GM23338 (cell line): ENCODE measurements around the gene DNAJA3. TPM values are rescaled to one million over a fixed set of nuclear protein-coding genes. Genes with fewer than 3 reads are reported as not detected.
A peak's percentile ranks its signal among the peaks of the same experiment; 100 is the strongest.

Experiments
- ATAC-seq: fragments of 200-7000 bp; cut with Tn5 transposase; 3 replicates; pipeline ENCODE4 v1.9.1; 2020
- DNase-seq: peaks from one replicate; pipeline ENCODE4 v3.0.0-alpha.2; 2015; ENCODE audit warnings: low spot score
- H2AFZ ChIP-seq: fragments of 200-600 bp; sonication (generic); 2 replicates; pipeline ENCODE4 v1.8.0; 2016; ENCODE audit warnings: antibody characterized with exemption, mild to moderate bottlenecking, moderate library complexity
- H3F3A ChIP-seq: fragments of 200-600 bp; sonication (generic); replicated peaks from 2 replicates; pipeline ENCODE4 v1.8.0; 2017; ENCODE audit warnings: antibody characterized with exemption, mixed run types, low read depth
- H3K27ac ChIP-seq: fragments of 200-600 bp; sonication (generic); 2 replicates; pipeline ENCODE4 v1.6.1; 2016; ENCODE audit warnings: low read depth
- H3K27me3 ChIP-seq: fragments of 200-600 bp; sonication (generic); 2 replicates; pipeline ENCODE4 v1.8.0; 2016; ENCODE audit warnings: mild to moderate bottlenecking, mixed run types, moderate library complexity; ENCODE audit not compliant: insufficient read depth
- H3K36me3 ChIP-seq: fragments of 200-600 bp; sonication (generic); 2 replicates; pipeline ENCODE4 v1.8.0; 2016; ENCODE audit warnings: mild to moderate bottlenecking; ENCODE audit not compliant: insufficient read depth
- H3K4me1 ChIP-seq: fragments of 200-600 bp; sonication (generic); 2 replicates; pipeline ENCODE4 v1.8.0; 2016; ENCODE audit warnings: mild to moderate bottlenecking, moderate library complexity; ENCODE audit not compliant: insufficient read depth
- H3K4me2 ChIP-seq: fragments of 200-600 bp; sonication (generic); 2 replicates; pipeline ENCODE4 v1.7.1; 2017; ENCODE audit warnings: mixed run types
- H3K4me3 ChIP-seq: fragments of 200-600 bp; sonication (generic); 2 replicates; pipeline ENCODE4 v1.6.1; 2016; ENCODE audit warnings: mixed run types
- H3K79me2 ChIP-seq: fragments of 200-600 bp; sonication (generic); replicated peaks from 2 replicates; pipeline ENCODE4 v1.8.0; 2017; ENCODE audit warnings: mild to moderate bottlenecking; ENCODE audit not compliant: insufficient read depth
- H3K9me2 ChIP-seq: fragments of 200-600 bp; sonication (generic); 2 replicates; pipeline ENCODE4 v1.8.0; 2017; ENCODE audit not compliant: insufficient read depth
- H4K20me1 ChIP-seq: fragments of 200-600 bp; sonication (generic); replicated peaks from 2 replicates; pipeline ENCODE4 v1.8.0; 2017; ENCODE audit warnings: mild to moderate bottlenecking; ENCODE audit not compliant: insufficient read depth
- H3K27ac Mint-ChIP-seq: 2 replicates; pipeline ENCODE4 v1.8.0; 2020; ENCODE audit warnings: inconsistent platforms, mild to moderate bottlenecking, moderate library complexity, mixed read lengths
- H3K27me3 Mint-ChIP-seq: 3 replicates; pipeline ENCODE4 v1.8.0; 2022; ENCODE audit warnings: low read depth, mild to moderate bottlenecking, moderate library complexity, mixed read lengths, inconsistent platforms; ENCODE audit not compliant: insufficient read depth, poor library complexity
- H3K36me3 Mint-ChIP-seq: 3 replicates; pipeline ENCODE4 v1.8.0; 2021; ENCODE audit warnings: low read depth, mild to moderate bottlenecking, inconsistent platforms, moderate library complexity, mixed read lengths
- H3K4me1 Mint-ChIP-seq: 3 replicates; pipeline ENCODE4 v1.8.0; 2020; ENCODE audit warnings: mild to moderate bottlenecking, inconsistent platforms, mixed read lengths
- H3K4me3 Mint-ChIP-seq: 3 replicates; pipeline ENCODE4 v1.8.0; 2021; ENCODE audit warnings: moderate library complexity, mild to moderate bottlenecking, inconsistent platforms, mixed read lengths
- H3K9me3 Mint-ChIP-seq: 3 replicates; pipeline ENCODE4 v1.8.0; 2020; ENCODE audit warnings: moderate library complexity, mild to moderate bottlenecking, inconsistent platforms, mixed read lengths
- ETS1 ChIP-seq: IDR thresholded peaks from 2 replicates; pipeline ENCODE4 v1.6.1; 2016; ENCODE audit warnings: antibody characterized with exemption
- EZH2 ChIP-seq: fragments of 200-600 bp; sonication (generic); IDR thresholded peaks from one replicate; pipeline ENCODE4 v1.8.0; 2017; ENCODE audit warnings: antibody characterized with exemption, mild to moderate bottlenecking, low read depth; ENCODE audit not compliant: unreplicated experiment
- EZH2phosphoT487 ChIP-seq: fragments of 200-600 bp; sonication (generic); IDR thresholded peaks from one replicate; pipeline ENCODE4 v1.8.1; 2018; ENCODE audit warnings: antibody characterized with exemption; ENCODE audit not compliant: unreplicated experiment
- NANOG ChIP-seq: IDR thresholded peaks from 2 replicates; pipeline ENCODE4 v1.6.1; 2016; ENCODE audit warnings: antibody characterized with exemption, borderline replicate concordance
- ZNF114 ChIP-seq: fragments of 250-450 bp; sonication (Bioruptor Pico); IDR thresholded peaks from 2 replicates; pipeline ENCODE4 v1.5.0; 2020; ENCODE audit warnings: mild to moderate bottlenecking, moderate library complexity
- ZNF331 ChIP-seq: fragments of 250-450 bp; sonication (Bioruptor Pico); IDR thresholded peaks from 2 replicates; pipeline ENCODE4 v1.5.0; 2020; ENCODE audit warnings: low read depth, mild to moderate bottlenecking, moderate library complexity
- polyA plus RNA-seq: library from polyadenylated mRNA; unstranded; fragments of >200 nt; fragmentation: Nextera tagmentation; extraction: Ambion mirVana; gene quantifications from 2 replicates; pipeline ENCODE4 v1.2.1, GENCODE V29; 2016
- total RNA-seq: library from RNA; depleted of rRNA; stranded (reverse); fragments of >200 nt; shearing (Covaris generic); gene quantifications from 2 replicates; pipeline ENCODE4 v1.2.3, GENCODE V29; 2014
- TF ChIP-seq, protein P1 (sequence below), 2 experiments: fragments of 200-600 bp in 1 of 2; sonication (generic) in 1 of 2; conservative IDR thresholded peaks; 2 replicates each; pipeline versions ENCODE4 v1.5.1 to v1.6.1; 2016 to 2017; ENCODE audit warnings: antibody characterized with exemption in 2 of 2, low read depth in 2 of 2, mild to moderate bottlenecking in 2 of 2, moderate library complexity in 1 of 2
- TF ChIP-seq, protein P2 (sequence below): IDR thresholded peaks from one replicate; pipeline ENCODE4 v1.6.1; 2018; ENCODE audit warnings: antibody characterized with exemption; ENCODE audit not compliant: unreplicated experiment
- TF ChIP-seq, protein P3 (sequence below): fragments of 250-450 bp; sonication (Bioruptor Pico); IDR thresholded peaks from 2 replicates; pipeline ENCODE4 v1.5.0; 2020; ENCODE audit warnings: mild to moderate bottlenecking, moderate library complexity

DNAJA3 gene
- total and polyA plus RNA-seq, 2 experiments from 2014 or later = 56.3 to 75.5 TPM

DNA sequence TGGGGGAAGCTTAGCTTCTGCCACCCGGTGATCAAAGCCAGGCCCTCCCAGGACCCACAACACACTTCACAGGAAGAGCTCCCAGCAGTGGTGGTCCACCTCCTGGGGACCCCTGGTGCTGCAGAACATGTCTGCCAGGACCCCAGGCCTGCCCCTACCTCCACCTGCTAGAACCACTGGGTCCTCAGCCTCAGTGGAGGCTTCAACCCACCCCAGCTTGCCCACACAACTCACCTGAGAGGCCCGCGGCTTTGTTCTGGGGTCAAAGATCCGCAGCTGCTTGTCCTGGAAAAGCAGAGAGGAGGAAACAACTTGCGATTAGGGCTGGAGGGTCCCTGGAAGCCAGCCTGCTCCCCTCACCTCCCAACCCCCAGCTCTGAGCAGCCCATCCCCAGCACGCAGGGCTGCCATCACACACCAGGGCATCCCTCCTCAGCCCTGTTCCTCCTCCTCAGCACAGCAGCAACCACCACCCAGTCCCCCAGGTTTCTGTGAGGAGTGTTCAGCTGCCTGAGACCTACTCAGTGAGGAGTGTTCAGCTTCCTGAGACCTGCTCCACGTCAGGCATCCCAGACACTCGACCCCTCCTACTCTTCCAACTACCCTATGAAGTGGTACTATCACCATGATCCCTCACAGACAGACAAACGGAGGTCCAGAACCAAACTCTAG, 30.5 kb upstream of the DNAJA3 start:
- H3K27ac ChIP-seq = 0 out of 2 replicates have a peak overlapping the region, but pooled peaks have one; percentile 26
- H3K27me3 ChIP-seq = no peaks in the 10 kb centered on the region
- Mint-ChIP-seq H3K27ac (no peak overlapping the region), H3K9me3 (no peaks in the 10 kb centered on the region), H3K27me3 (peaks cover 12% of the 10 kb centered on the region), H3K4me1 (peaks cover 31% of the 10 kb centered on the region), H3K4me3 (no peak overlapping the region), H3K36me3 (no peaks in the 10 kb centered on the region; the same call in 2 of the 3 replicates)
- TF ChIP-seq, protein P1, sequence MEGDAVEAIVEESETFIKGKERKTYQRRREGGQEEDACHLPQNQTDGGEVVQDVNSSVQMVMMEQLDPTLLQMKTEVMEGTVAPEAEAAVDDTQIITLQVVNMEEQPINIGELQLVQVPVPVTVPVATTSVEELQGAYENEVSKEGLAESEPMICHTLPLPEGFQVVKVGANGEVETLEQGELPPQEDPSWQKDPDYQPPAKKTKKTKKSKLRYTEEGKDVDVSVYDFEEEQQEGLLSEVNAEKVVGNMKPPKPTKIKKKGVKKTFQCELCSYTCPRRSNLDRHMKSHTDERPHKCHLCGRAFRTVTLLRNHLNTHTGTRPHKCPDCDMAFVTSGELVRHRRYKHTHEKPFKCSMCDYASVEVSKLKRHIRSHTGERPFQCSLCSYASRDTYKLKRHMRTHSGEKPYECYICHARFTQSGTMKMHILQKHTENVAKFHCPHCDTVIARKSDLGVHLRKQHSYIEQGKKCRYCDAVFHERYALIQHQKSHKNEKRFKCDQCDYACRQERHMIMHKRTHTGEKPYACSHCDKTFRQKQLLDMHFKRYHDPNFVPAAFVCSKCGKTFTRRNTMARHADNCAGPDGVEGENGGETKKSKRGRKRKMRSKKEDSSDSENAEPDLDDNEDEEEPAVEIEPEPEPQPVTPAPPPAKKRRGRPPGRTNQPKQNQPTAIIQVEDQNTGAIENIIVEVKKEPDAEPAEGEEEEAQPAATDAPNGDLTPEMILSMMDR (conservative IDR thresholded peaks at IDR 0.05; ENCODE audit: low read depth in 2 of 2) = no peak
- no peak for TF ChIP-seq EZH2phosphoT487
- TF ChIP-seq, protein P2, sequence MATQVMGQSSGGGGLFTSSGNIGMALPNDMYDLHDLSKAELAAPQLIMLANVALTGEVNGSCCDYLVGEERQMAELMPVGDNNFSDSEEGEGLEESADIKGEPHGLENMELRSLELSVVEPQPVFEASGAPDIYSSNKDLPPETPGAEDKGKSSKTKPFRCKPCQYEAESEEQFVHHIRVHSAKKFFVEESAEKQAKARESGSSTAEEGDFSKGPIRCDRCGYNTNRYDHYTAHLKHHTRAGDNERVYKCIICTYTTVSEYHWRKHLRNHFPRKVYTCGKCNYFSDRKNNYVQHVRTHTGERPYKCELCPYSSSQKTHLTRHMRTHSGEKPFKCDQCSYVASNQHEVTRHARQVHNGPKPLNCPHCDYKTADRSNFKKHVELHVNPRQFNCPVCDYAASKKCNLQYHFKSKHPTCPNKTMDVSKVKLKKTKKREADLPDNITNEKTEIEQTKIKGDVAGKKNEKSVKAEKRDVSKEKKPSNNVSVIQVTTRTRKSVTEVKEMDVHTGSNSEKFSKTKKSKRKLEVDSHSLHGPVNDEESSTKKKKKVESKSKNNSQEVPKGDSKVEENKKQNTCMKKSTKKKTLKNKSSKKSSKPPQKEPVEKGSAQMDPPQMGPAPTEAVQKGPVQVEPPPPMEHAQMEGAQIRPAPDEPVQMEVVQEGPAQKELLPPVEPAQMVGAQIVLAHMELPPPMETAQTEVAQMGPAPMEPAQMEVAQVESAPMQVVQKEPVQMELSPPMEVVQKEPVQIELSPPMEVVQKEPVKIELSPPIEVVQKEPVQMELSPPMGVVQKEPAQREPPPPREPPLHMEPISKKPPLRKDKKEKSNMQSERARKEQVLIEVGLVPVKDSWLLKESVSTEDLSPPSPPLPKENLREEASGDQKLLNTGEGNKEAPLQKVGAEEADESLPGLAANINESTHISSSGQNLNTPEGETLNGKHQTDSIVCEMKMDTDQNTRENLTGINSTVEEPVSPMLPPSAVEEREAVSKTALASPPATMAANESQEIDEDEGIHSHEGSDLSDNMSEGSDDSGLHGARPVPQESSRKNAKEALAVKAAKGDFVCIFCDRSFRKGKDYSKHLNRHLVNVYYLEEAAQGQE = no peak
- TF ChIP-seq, protein P3, sequence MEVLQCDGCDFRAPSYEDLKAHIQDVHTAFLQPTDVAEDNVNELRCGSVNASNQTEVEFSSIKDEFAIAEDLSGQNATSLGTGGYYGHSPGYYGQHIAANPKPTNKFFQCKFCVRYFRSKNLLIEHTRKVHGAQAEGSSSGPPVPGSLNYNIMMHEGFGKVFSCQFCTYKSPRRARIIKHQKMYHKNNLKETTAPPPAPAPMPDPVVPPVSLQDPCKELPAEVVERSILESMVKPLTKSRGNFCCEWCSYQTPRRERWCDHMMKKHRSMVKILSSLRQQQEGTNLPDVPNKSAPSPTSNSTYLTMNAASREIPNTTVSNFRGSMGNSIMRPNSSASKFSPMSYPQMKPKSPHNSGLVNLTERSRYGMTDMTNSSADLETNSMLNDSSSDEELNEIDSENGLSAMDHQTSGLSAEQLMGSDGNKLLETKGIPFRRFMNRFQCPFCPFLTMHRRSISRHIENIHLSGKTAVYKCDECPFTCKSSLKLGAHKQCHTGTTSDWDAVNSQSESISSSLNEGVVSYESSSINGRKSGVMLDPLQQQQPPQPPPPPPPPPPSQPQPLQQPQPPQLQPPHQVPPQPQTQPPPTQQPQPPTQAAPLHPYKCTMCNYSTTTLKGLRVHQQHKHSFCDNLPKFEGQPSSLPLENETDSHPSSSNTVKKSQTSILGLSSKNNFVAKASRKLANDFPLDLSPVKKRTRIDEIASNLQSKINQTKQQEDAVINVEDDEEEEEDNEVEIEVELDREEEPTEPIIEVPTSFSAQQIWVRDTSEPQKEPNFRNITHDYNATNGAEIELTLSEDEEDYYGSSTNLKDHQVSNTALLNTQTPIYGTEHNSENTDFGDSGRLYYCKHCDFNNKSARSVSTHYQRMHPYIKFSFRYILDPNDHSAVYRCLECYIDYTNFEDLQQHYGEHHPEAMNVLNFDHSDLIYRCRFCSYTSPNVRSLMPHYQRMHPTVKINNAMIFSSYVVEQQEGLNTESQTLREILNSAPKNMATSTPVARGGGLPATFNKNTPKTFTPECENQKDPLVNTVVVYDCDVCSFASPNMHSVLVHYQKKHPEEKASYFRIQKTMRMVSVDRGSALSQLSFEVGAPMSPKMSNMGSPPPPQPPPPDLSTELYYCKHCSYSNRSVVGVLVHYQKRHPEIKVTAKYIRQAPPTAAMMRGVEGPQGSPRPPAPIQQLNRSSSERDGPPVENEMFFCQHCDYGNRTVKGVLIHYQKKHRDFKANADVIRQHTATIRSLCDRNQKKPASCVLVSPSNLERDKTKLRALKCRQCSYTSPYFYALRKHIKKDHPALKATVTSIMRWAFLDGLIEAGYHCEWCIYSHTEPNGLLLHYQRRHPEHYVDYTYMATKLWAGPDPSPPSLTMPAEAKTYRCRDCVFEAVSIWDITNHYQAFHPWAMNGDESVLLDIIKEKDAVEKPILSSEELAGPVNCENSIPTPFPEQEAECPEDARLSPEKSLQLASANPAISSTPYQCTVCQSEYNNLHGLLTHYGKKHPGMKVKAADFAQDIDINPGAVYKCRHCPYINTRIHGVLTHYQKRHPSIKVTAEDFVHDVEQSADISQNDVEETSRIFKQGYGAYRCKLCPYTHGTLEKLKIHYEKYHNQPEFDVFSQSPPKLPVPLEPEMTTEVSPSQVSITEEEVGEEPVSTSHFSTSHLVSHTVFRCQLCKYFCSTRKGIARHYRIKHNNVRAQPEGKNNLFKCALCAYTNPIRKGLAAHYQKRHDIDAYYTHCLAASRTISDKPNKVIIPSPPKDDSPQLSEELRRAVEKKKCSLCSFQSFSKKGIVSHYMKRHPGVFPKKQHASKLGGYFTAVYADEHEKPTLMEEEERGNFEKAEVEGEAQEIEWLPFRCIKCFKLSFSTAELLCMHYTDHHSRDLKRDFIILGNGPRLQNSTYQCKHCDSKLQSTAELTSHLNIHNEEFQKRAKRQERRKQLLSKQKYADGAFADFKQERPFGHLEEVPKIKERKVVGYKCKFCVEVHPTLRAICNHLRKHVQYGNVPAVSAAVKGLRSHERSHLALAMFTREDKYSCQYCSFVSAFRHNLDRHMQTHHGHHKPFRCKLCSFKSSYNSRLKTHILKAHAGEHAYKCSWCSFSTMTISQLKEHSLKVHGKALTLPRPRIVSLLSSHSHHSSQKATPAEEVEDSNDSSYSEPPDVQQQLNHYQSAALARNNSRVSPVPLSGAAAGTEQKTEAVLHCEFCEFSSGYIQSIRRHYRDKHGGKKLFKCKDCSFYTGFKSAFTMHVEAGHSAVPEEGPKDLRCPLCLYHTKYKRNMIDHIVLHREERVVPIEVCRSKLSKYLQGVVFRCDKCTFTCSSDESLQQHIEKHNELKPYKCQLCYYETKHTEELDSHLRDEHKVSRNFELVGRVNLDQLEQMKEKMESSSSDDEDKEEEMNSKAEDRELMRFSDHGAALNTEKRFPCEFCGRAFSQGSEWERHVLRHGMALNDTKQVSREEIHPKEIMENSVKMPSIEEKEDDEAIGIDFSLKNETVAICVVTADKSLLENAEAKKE (CRISPR knock-in tag) = no peak
- TF ChIP-seq EZH2 = no peak
- no peak for TF ChIP-seq NANOG
- TF ChIP-seq ETS1 = no peak
- TF ChIP-seq ZNF114 (CRISPR knock-in tag) = no peak
- no peak for TF ChIP-seq ZNF331 (CRISPR knock-in tag)
- no peak overlapping the region for H3K4me2 ChIP-seq
- no peak overlapping the region for H3K4me3 ChIP-seq
- no peaks in the 10 kb centered on the region for H3K36me3 ChIP-seq
- ATAC-seq = no peak
- peaks cover 30% of the 10 kb centered on the region for H3K4me1 ChIP-seq
- no peaks in the 10 kb centered on the region for H3K79me2 ChIP-seq
- no peak for DNase-seq
- no peaks in the 10 kb centered on the region for H4K20me1 ChIP-seq
- peaks cover 27% of the 10 kb centered on the region for H3F3A ChIP-seq
- no peaks in the 10 kb centered on the region for H3K9me2 ChIP-seq
- no peak overlapping the region for H2AFZ ChIP-seq
